ENCODE data around the gene CAPN11.

DNA sequence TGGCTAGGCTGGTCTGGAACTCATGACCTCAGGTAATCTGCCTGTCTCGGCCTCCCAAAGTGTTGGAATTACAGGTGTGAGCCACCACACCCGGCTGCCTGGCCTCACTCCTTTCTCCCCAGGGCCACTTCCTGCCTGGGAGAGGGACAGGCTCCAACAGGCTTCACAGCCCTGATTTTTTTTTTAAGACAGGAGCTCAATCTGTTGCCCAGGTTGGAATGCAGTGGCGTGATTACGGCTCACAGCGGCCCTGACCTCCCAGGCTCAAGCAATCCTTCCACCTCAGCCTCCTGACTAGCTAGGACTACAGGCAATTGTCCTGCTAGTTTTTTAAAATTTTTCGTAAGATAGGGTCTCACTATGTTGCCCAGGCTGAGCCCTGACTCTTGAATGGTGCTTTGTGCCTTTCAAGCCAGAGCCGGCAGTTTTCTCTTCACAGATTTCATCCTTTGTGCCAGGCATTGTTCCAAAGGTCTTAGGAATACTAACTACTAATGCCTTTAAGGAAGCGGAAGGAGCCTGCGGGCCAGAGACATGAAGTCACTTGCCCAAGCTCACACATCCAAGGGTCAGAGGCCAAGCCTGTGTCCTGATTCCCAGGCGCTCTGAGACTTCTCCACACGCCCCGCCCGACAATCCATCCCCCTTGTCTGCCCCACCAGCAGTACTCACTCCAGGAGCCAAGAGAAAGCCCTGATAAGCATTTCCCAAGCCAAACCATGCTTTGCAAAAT is 19.2 kb downstream of the CAPN11 start:
- TF ChIP-seq, protein P1, sequence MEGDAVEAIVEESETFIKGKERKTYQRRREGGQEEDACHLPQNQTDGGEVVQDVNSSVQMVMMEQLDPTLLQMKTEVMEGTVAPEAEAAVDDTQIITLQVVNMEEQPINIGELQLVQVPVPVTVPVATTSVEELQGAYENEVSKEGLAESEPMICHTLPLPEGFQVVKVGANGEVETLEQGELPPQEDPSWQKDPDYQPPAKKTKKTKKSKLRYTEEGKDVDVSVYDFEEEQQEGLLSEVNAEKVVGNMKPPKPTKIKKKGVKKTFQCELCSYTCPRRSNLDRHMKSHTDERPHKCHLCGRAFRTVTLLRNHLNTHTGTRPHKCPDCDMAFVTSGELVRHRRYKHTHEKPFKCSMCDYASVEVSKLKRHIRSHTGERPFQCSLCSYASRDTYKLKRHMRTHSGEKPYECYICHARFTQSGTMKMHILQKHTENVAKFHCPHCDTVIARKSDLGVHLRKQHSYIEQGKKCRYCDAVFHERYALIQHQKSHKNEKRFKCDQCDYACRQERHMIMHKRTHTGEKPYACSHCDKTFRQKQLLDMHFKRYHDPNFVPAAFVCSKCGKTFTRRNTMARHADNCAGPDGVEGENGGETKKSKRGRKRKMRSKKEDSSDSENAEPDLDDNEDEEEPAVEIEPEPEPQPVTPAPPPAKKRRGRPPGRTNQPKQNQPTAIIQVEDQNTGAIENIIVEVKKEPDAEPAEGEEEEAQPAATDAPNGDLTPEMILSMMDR (IDR thresholded peaks at IDR 0.05; ENCODE audit: low read depth, low read length) = no peak
- TF ChIP-seq EZH2phosphoT487 (IDR thresholded peaks at IDR 0.05; ENCODE audit: low read depth) = no peak

Measured in OCI-LY3 (cell line).